GM23248 (cell line): ENCODE data around the gene SLC6A20.

Experiments used
- EZH2 ChIP-seq: fragments of 200-600 bp; sonication (generic); IDR thresholded peaks from 2 replicates; pipeline ENCODE4 v1.6.1; 2018; ENCODE audit warnings: antibody characterized with exemption, mild to moderate bottlenecking; ENCODE audit not compliant: insufficient read depth, poor library complexity, severe bottlenecking
- EZH2phosphoT487 ChIP-seq: fragments of 200-600 bp; sonication (generic); IDR thresholded peaks from 2 replicates; pipeline ENCODE4 v1.6.1; 2018; ENCODE audit warnings: antibody characterized with exemption, moderate library complexity, mild to moderate bottlenecking, low read depth; ENCODE audit not compliant: insufficient read depth

DNA sequence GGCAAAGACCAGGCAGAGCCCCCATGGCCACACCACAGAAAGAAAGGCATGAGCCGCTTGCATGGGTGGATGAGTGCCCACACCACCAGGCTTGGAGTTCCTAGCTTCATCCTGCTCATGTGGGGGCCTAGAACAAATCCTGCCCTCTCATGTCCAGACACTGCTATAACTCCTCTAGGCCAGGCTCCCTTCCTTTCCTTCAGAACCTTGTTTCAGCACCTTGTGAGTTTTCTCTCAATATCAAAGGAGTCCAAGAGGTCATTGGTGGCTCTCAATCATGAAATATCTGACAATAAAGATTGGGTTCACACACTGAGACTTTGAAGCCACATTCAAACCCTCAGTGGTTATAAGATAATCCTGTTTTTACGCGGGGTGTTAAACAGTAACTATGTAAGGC, 12.7 kb downstream of the SLC6A20 start:
- TF ChIP-seq EZH2 (no peak), EZH2phosphoT487 (no peak)
